Prostate gland (tissue), 2 donors: ENCODE data around the gene PCDH18. TPM values are rescaled to one million over a fixed set of nuclear protein-coding genes. Genes with fewer than 3 reads are reported as not detected.
"Not testable (repeated sequence)": the region's sequence is repeated elsewhere in the genome, so short reads cannot be mapped to it uniquely, and the experiment has no call there.

Source experiments
- DNase-seq: peaks from one replicate; pipeline ENCODE4 v3.0.0-alpha.2; 2019; ENCODE audit warnings: low spot score
- H3K27ac ChIP-seq, 2 donors: fragments of 200-600 bp; sonication (generic); 2 replicates each; pipeline ENCODE4 v1.5.1; 2017 to 2019
- H3K27me3 ChIP-seq: fragments of 200-600 bp; sonication (generic); replicated peaks from 2 replicates; pipeline ENCODE4 v1.5.1; 2019; ENCODE audit not compliant: insufficient read depth
- H3K36me3 ChIP-seq, 2 donors: fragments of 200-600 bp; sonication (generic); 1 replicate in 1 of 2; 2 replicates in 1 of 2; pipeline versions ENCODE4 v1.5.1 to v1.8.1; 2017 to 2019
- H3K4me1 ChIP-seq: fragments of 200-600 bp; sonication (generic); replicated peaks from 2 replicates; pipeline ENCODE4 v1.5.1; 2019
- H3K4me3 ChIP-seq, 2 donors: fragments of 200-600 bp; sonication (generic); 2 replicates each; pipeline ENCODE4 v1.5.1; 2017 to 2019
- H3K9me3 ChIP-seq: fragments of 200-600 bp; sonication (generic); 2 replicates; pipeline ENCODE4 v1.5.1; 2017
- POLR2A ChIP-seq: fragments of 450-650 bp; IDR thresholded peaks from one replicate; pipeline ENCODE4 v1.6.1; 2016; ENCODE audit warnings: antibody characterized with exemption, mild to moderate bottlenecking
- POLR2AphosphoS5 ChIP-seq: sonication (generic); formaldehyde crosslinking; IDR thresholded peaks from one replicate; pipeline ENCODE4 v1.6.1; 2017; ENCODE audit warnings: antibody characterized with exemption
- WGBS: methylation state at CpG from one replicate; pipeline ENCODE4 v1.1.5; 2018; 5-methylcytosine and 5-hydroxymethylcytosine counted together
- intact Hi-C: fragments of 100-400 bp; cut with DNase I; formaldehyde crosslinking; loops from one replicate; pipeline ENCODE4 v1.14.2; 2022
- total RNA-seq, 2 donors: library from RNA; depleted of rRNA; stranded (reverse); fragments of >200 nt; gene quantifications; one replicate each; pipeline ENCODE4 v1.1.0, GENCODE V29; 2016
- TF ChIP-seq, protein P1 (sequence below), 4 experiments: fragments of 200-600 bp in 2 of 4; fragments of 450-650 bp in 2 of 4; sonication (generic) in 2 of 4; IDR thresholded peaks; 1 replicate in 3 of 4; 2 replicates in 1 of 4; pipeline ENCODE4 v1.5.1; 2016 to 2019; ENCODE audit warnings: antibody characterized with exemption in 4 of 4, mild to moderate bottlenecking in 2 of 4, moderate library complexity in 2 of 4

Gene PCDH18
- total RNA-seq, 2 donors from 2014 or later: 12.3 to 28.0 TPM

DNA sequence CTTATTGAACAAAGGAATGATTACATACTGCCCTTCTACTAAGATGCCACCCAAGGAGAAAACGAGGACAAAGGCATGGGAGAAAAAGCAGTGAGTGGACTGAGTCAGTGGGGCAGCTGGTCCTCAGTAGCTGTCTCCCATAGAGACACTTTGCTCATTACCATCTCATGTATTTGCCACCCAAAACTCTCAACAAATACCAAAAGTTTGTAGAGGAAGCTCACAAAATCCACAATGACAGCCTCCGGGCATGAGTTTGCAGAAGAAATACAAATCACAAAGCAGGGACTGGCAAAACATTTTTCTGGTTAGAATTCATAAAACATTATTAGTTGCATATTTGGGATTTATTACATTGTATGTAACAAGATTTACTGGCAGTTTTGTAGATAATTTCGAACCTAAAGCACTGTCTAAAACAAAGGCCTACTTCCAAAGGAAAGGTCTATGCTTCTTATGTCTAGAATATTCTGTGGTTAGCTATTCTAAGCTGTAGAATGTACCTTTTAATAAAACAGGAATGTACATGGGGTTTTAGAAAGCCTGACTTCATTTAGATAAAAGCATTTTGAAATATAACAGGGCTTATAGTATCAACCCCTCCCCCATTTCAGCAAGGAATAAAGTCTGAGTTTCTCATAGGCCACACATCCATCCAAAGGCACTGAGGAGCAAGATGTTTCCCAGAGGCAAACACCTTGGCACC, 17.7 kb downstream of the PCDH18 start:
- whole genome bisulfite sequencing: 83% methylated on average over 3 of the region's 3 CpGs
- DNase-seq: no peak
- no peaks in the 10 kb centered on the region for H3K27me3 ChIP-seq
- TF ChIP-seq POLR2AphosphoS5 (no peak), POLR2A (no peak)
- TF ChIP-seq, protein P1, sequence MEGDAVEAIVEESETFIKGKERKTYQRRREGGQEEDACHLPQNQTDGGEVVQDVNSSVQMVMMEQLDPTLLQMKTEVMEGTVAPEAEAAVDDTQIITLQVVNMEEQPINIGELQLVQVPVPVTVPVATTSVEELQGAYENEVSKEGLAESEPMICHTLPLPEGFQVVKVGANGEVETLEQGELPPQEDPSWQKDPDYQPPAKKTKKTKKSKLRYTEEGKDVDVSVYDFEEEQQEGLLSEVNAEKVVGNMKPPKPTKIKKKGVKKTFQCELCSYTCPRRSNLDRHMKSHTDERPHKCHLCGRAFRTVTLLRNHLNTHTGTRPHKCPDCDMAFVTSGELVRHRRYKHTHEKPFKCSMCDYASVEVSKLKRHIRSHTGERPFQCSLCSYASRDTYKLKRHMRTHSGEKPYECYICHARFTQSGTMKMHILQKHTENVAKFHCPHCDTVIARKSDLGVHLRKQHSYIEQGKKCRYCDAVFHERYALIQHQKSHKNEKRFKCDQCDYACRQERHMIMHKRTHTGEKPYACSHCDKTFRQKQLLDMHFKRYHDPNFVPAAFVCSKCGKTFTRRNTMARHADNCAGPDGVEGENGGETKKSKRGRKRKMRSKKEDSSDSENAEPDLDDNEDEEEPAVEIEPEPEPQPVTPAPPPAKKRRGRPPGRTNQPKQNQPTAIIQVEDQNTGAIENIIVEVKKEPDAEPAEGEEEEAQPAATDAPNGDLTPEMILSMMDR (IDR thresholded peaks at IDR 0.05): no peak
- H3K27ac ChIP-seq: no peak overlapping the region
- no peaks in the 10 kb centered on the region for H3K9me3 ChIP-seq
- intact Hi-C loops: no loop called here
- no peaks in the 10 kb centered on the region for H3K36me3 ChIP-seq
- H3K4me3 ChIP-seq: no peak overlapping the region
- no peaks in the 10 kb centered on the region for H3K4me1 ChIP-seq

DNA sequence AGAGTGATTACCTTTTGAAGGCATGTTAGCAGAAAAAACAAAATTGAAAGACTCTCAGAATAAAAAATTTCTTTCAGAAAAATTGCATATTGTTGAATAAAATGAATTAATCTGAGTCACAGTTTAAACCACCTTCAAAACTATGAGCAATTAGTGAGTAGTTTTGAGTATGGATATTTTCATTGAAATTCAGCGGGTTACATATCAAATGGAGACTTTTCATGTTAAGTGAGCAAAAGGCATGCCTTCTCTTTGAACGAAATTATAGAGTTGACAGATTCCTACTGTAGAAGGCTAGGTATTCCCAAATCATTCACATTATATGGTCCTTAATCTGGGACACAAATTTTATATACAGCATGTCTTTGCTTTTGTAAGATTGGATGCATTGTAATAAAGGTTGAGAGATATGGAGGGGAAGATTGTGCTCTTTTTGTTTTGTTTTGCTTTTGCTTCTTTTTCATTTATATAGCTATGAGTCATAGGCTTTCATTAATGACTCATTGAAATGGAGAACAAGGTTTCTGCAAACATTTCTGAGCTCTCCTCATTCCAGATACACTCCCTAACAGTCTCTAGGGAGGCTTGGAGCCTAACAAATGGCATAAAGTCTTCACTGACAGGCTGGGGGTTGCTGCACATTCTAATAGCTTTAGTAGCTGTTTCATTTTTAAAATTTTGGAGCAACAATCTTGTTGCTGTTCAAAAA, 21.6 kb downstream of the PCDH18 start:
- Histone ChIP-seq H3K4me3 (no peak overlapping the region), H3K27ac (no peak overlapping the region), H3K4me1 (no peaks in the 10 kb centered on the region), H3K9me3 (no peaks in the 10 kb centered on the region), H3K27me3 (no peaks in the 10 kb centered on the region), H3K36me3 (no peaks in the 10 kb centered on the region)
- WGBS: 58% methylated on average over 2 of the region's 2 CpGs
- TF ChIP-seq, protein P1 (IDR thresholded peaks at IDR 0.05): no peak
- peak; percentile 24 for TF ChIP-seq POLR2AphosphoS5
- no peak for DNase-seq
- intact Hi-C loops: no loop called here

DNA sequence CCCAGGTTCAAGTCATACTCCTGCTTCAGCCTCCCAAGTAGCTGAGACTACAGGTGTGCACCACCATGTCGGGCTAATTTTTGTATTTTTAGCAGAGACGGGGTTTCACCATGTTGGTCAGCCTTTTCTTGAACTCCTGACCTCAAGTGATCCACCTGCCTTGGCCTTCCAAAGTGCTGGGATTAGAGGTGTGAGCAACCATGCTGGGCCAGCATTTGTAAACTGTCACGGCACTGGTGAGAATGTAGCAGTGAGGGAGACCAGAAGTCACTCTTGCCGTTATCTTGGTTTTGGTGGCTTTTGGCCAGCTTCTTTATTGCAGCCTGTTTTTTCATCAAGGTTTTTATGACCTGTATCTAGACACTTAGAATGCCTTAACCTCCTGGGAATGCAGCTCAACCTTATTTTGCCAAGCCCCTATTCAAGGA, 22.4 kb downstream of the PCDH18 start:
- DNase-seq: no peak
- Histone ChIP-seq H3K9me3 (no peaks in the 10 kb centered on the region), H3K36me3 (no peaks in the 10 kb centered on the region), H3K27me3 (no peaks in the 10 kb centered on the region), H3K4me3 (no peak overlapping the region), H3K4me1 (no peaks in the 10 kb centered on the region), H3K27ac (no peak overlapping the region)
- TF ChIP-seq POLR2A: no peak
- TF ChIP-seq POLR2AphosphoS5: no peak
- TF ChIP-seq, protein P1 (IDR thresholded peaks at IDR 0.05): no peak
- intact Hi-C loops: no loop called here
- 72% methylated on average over 4 of the region's 4 CpGs for WGBS

DNA sequence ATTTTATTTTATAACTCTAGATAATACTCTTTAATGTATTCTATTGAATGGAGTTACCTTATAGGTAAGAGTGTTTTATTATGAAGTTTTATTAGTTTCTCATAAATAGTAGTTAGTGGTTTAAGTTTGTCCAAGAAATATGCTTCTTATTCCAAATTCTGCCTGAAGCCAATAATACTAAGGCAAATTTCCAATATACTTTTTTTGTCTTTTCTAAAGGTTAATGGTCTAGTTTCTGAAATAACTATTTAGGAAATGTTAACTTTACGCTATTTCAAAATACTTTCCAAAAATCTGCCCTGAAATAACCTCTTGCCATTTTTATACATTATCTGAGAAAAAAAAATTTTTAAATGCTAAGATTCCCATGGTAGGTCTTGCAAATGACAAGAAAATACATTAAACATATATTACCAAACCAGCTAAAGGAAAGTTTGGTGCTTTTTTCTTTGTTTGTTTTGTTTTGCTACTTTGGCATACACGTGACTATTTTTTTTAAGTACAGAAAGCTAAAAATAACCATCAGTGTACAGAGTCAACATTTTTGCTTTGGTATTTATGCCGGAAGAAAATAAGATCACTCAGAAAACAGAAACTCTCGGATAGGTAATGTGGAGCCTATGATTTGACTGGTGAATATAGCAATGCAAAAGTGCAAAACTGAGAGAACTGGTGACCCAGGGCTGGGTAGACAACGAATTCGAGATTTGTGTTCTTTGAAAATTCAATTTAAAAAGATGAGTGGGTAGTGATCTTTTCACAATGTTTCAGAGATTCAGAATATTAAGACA, 29.8 kb downstream of the PCDH18 start:
- Histone ChIP-seq H3K4me1 (no peaks in the 10 kb centered on the region), H3K36me3 (no peaks in the 10 kb centered on the region), H3K9me3 (no peaks in the 10 kb centered on the region), H3K4me3 (no peak overlapping the region), H3K27ac (no peak overlapping the region), H3K27me3 (no peaks in the 10 kb centered on the region)
- no peak for DNase-seq
- WGBS: 68% methylated on average over 6 of the region's 6 CpGs
- intact Hi-C loops: no loop called here
- TF ChIP-seq POLR2AphosphoS5: no peak
- no peak for TF ChIP-seq POLR2A
- TF ChIP-seq, protein P1 (IDR thresholded peaks at IDR 0.05): no peak

DNA sequence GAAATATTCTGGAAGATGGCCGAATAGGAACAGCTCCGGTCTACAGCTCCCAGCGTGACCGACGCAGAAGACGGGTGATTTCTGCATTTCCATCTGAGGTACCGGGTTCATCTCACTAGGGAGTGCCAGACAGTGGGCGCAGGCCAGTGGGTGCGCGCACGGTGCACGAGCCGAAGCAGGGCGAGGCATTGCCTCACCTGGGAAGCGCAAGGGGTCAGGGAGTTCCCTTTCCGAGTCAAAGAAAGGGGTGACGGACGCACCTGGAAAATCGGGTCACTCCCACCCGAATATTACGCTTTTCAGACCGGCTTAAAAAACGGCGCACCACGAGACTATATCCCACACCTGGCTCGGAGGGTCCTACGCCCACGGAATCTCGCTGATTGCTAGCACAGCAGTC, 36.0 kb downstream of the PCDH18 start:
- H3K9me3 ChIP-seq, H3K4me3 ChIP-seq, H3K36me3 ChIP-seq, H3K4me1 ChIP-seq, H3K27ac ChIP-seq, H3K27me3 ChIP-seq, intact Hi-C loops, DNase-seq: not testable (repeated sequence)
- 89% methylated on average over 22 of the region's 29 CpGs for WGBS
